CD4-positive, alpha-beta T cell treated with Interleukin-15 for 1 hour (primary cell): Measurements from ENCODE around the gene AMIGO3.
A peak's percentile ranks its signal among the peaks of the same experiment; 100 is the strongest.

Source experiments
- DNase-seq: peaks from one replicate; pipeline ENCODE4 v3.0.0-alpha.2; 2020

The AMIGO3 gene

GRCh38 chr3:49724586-49724985, 5.1 kb upstream of the AMIGO3 start:
- peak; percentile 81 for DNase-seq

GRCh38 chr3:49723628-49724551, 4.4 kb upstream of the AMIGO3 start, which contains the start of gene GMPPB:
TSS of gene GMPPB (minus strand) at chr3:49723951. CDS start at chr3:49723726, 225 bp downstream.
- DNase-seq: peak; percentile 94

GRCh38 chr3:49723296-49723627, 3.8 kb upstream of the AMIGO3 start:
- peak; percentile 63 for DNase-seq

- DNase-seq: peak; percentile 15
These were observed 3.4 kb upstream of the AMIGO3 start for GRCh38 chr3:49722896-49723295.

GRCh38 chr3:49721896-49722781, 2.7 kb upstream of the AMIGO3 start:
- peak; percentile 10 for DNase-seq

- no peak for DNase-seq
These were observed 2.1 kb upstream of the AMIGO3 start for GRCh38 chr3:49721596-49721895.

GRCh38 chr3:49720855-49721595, 1.5 kb upstream of the AMIGO3 start:
- no peak for DNase-seq

GRCh38 chr3:49718858-49719213, 648 bp downstream of the AMIGO3 start:
- DNase-seq: no peak

- no peak for DNase-seq
These were observed 1.3 kb downstream of the AMIGO3 start for GRCh38 chr3:49717959-49718857.

- peak; percentile 13 for DNase-seq
These were observed 2.1 kb downstream of the AMIGO3 start for GRCh38 chr3:49717211-49717958.

GRCh38 chr3:49716691-49717210, 2.7 kb downstream of the AMIGO3 start:
- peak; percentile 4 for DNase-seq

- DNase-seq: no peak
These were observed 3.3 kb downstream of the AMIGO3 start for GRCh38 chr3:49716169-49716568.

- DNase-seq: peak; percentile 15
These were observed 3.8 kb downstream of the AMIGO3 start for GRCh38 chr3:49715611-49716121.

GRCh38 chr3:49714728-49715550, 4.5 kb downstream of the AMIGO3 start:
- no peak for DNase-seq

GRCh38 chr3:49713336-49714105, 6.0 kb downstream of the AMIGO3 start:
- no peak for DNase-seq

GRCh38 chr3:49712631-49713317, 6.7 kb downstream of the AMIGO3 start:
- no peak for DNase-seq

GRCh38 chr3:49712166-49712565, 7.3 kb downstream of the AMIGO3 start:
- DNase-seq: no peak

GRCh38 chr3:49711489-49711888, 8.0 kb downstream of the AMIGO3 start:
- DNase-seq: no peak

- DNase-seq: no peak
These were observed 9.6 kb downstream of the AMIGO3 start for GRCh38 chr3:49709852-49710251.
